H1 (cell line): Measurements from ENCODE around the gene NOS1AP. TPM values are rescaled to one million over a fixed set of nuclear protein-coding genes. Genes with fewer than 3 reads are reported as not detected.

Source experiments
- CTCF ChIA-PET: fragments of 300-600 bp; sonication (Branson Sonifier 250); formaldehyde crosslinking; loops from one replicate; lab custom pipeline; 2021; ENCODE audit not compliant: partially characterized antibody; lab: Charles Lee
- POLR2A ChIA-PET: fragments of 300-600 bp; sonication (Branson Sonifier 250); formaldehyde crosslinking; loops from one replicate; lab custom pipeline; 2021; ENCODE audit warnings: inconsistent platforms; ENCODE audit not compliant: partially characterized antibody; lab: Charles Lee
- DNase-seq, 2 experiments: peaks; one replicate each; pipeline versions ENCODE4 v3.0.0 to v3.0.0-alpha.2; 2010 to 2022; ENCODE audit warnings: low spot score in 2 of 2, low read depth in 1 of 2, mixed read lengths in 1 of 2
- FAIRE-seq: peaks from 2 replicates; lab custom pipeline; 2011; peaks lifted over from hg19 to GRCh38; lab: Jason Lieb, UNC
- H2AFZ ChIP-seq: 2 replicates; pipeline ENCODE4 v1.8.1; 2012; ENCODE audit warnings: low read length, inconsistent platforms
- H2AK5ac ChIP-seq: 2 replicates; pipeline ENCODE4 v1.6.1; 2013; ENCODE audit warnings: low read depth, low read length
- H2BK120ac ChIP-seq: replicated peaks from 2 replicates; pipeline ENCODE3; 2013; ENCODE audit warnings: low read depth, low read length, inconsistent platforms
- H2BK12ac ChIP-seq: 2 replicates; pipeline ENCODE4 v1.6.1; 2013; ENCODE audit warnings: low read depth, low read length
- H2BK15ac ChIP-seq: 2 replicates; pipeline ENCODE4 v1.6.1; 2013; ENCODE audit warnings: low read length
- H2BK20ac ChIP-seq: 2 replicates; pipeline ENCODE4 v1.6.1; 2013; ENCODE audit warnings: low read length
- H2BK5ac ChIP-seq: 2 replicates; pipeline ENCODE4 v1.6.1; 2013; ENCODE audit warnings: low read depth, low read length
- H3K14ac ChIP-seq: 2 replicates; pipeline ENCODE4 v1.6.1; 2013; ENCODE audit warnings: inconsistent platforms; ENCODE audit not compliant: insufficient read length
- H3K18ac ChIP-seq: 2 replicates; pipeline ENCODE4 v1.6.1; 2013; ENCODE audit warnings: low read length; ENCODE audit errors: extremely low read depth
- H3K23ac ChIP-seq: 2 replicates; pipeline ENCODE4 v1.6.1; 2013; ENCODE audit warnings: inconsistent platforms; ENCODE audit not compliant: insufficient read length
- H3K23me2 ChIP-seq: 2 replicates; pipeline ENCODE4 v1.6.1; 2013; ENCODE audit warnings: low read depth, low read length
- H3K27ac ChIP-seq: 2 replicates; pipeline ENCODE4 v1.6.1; 2011; ENCODE audit warnings: low read depth, low read length, inconsistent platforms
- H3K27me3 ChIP-seq, 4 experiments: replicated peaks in 1 of 4; 1 replicate in 1 of 4; 2 replicates in 3 of 4; pipeline versions ENCODE4 v1.6.1 to v1.8.1; 2011 to 2013; ENCODE audit warnings: low read length in 3 of 4, mild to moderate bottlenecking in 3 of 4, inconsistent platforms in 2 of 4, mixed read lengths in 2 of 4, moderate library complexity in 1 of 4; ENCODE audit not compliant: control insufficient read depth in 3 of 4, insufficient read depth in 3 of 4; ENCODE audit errors: extremely low read depth in 1 of 4
- H3K36me3 ChIP-seq, 4 experiments: 2 replicates each; pipeline versions ENCODE4 v1.6.1 to v1.8.1; 2011 to 2013; ENCODE audit warnings: mild to moderate bottlenecking in 4 of 4, low read length in 3 of 4, moderate library complexity in 2 of 4, control low read depth in 1 of 4, inconsistent platforms in 1 of 4; ENCODE audit not compliant: insufficient read depth in 4 of 4, control insufficient read depth in 2 of 4
- H3K4ac ChIP-seq: replicated peaks from 2 replicates; pipeline ENCODE3; 2013; ENCODE audit warnings: low read length, low read depth, mixed read lengths, inconsistent platforms; ENCODE audit not compliant: insufficient read length
- H3K4me1 ChIP-seq, 4 experiments: replicated peaks in 1 of 4; 1 replicate in 1 of 4; 2 replicates in 3 of 4; pipeline versions ENCODE4 v1.6.1 to v1.8.1; 2011 to 2013; ENCODE audit warnings: low read length in 3 of 4, inconsistent platforms in 2 of 4, mixed read lengths in 1 of 4; ENCODE audit not compliant: insufficient read depth in 4 of 4, control insufficient read depth in 3 of 4
- H3K4me2 ChIP-seq, 2 experiments: 2 replicates each; pipeline versions ENCODE4 v1.6.1 to v1.8.1; 2011 to 2013; ENCODE audit warnings: low read depth in 2 of 2, low read length in 2 of 2, control low read depth in 1 of 2, inconsistent platforms in 1 of 2, mild to moderate bottlenecking in 1 of 2; ENCODE audit not compliant: insufficient read depth in 1 of 2
- H3K4me3 ChIP-seq, 4 experiments: fragments of 200-600, 300-600 bp in 1 of 4; sonication (generic), shearing (Covaris generic), sonication (Bioruptor Twin) in 1 of 4; 2 replicates each; pipeline versions ENCODE4 v1.5.1 to v1.8.1; 2011 to 2016; ENCODE audit warnings: low read length in 4 of 4, low read depth in 3 of 4, control low read depth in 2 of 4, inconsistent platforms in 2 of 4, mild to moderate bottlenecking in 2 of 4, mixed read lengths in 1 of 4, moderate library complexity in 1 of 4; ENCODE audit not compliant: insufficient read depth in 2 of 4; ENCODE audit errors: extremely low read depth in 1 of 4
- H3K56ac ChIP-seq: replicated peaks from 2 replicates; pipeline ENCODE3; 2013; ENCODE audit warnings: low read depth, mild to moderate bottlenecking, mixed read lengths, low read length, inconsistent platforms; ENCODE audit not compliant: insufficient read length
- H3K79me1 ChIP-seq: 2 replicates; pipeline ENCODE4 v1.6.1; 2013; ENCODE audit warnings: low read depth, low read length, control low read depth
- H3K79me2 ChIP-seq, 2 experiments: 2 replicates each; pipeline versions ENCODE4 v1.6.1 to v1.8.1; 2012 to 2013; ENCODE audit warnings: low read length in 2 of 2, mild to moderate bottlenecking in 2 of 2, inconsistent platforms in 1 of 2; ENCODE audit not compliant: insufficient read depth in 2 of 2, control insufficient read depth in 1 of 2
- H3K9ac ChIP-seq, 4 experiments: replicated peaks in 1 of 4; 1 replicate in 1 of 4; 2 replicates in 3 of 4; pipeline versions ENCODE4 v1.6.1 to v1.8.1; 2011 to 2013; ENCODE audit warnings: low read depth in 3 of 4, low read length in 3 of 4, control low read depth in 2 of 4, mild to moderate bottlenecking in 2 of 4, moderate library complexity in 2 of 4, inconsistent platforms in 1 of 4; ENCODE audit errors: extremely low read depth in 1 of 4
- H3K9me3 ChIP-seq, 2 experiments: 2 replicates each; pipeline versions ENCODE4 v1.6.1 to v1.8.1; 2012 to 2013; ENCODE audit warnings: mild to moderate bottlenecking in 2 of 2, moderate library complexity in 2 of 2, control low read depth in 1 of 2, inconsistent platforms in 1 of 2, low read depth in 1 of 2, low read length in 1 of 2, mixed read lengths in 1 of 2; ENCODE audit not compliant: insufficient read depth in 2 of 2
- H4K20me1 ChIP-seq, 2 experiments: replicated peaks in 1 of 2; 2 replicates each; pipeline versions ENCODE3 to v1.8.1; 2011 to 2013; ENCODE audit warnings: inconsistent platforms in 2 of 2, low read length in 2 of 2, mild to moderate bottlenecking in 1 of 2; ENCODE audit not compliant: insufficient read depth in 2 of 2, control insufficient read depth in 1 of 2
- H4K5ac ChIP-seq: 2 replicates; pipeline ENCODE4 v1.6.1; 2013; ENCODE audit warnings: low read length, low read depth, mixed read lengths, inconsistent platforms; ENCODE audit not compliant: insufficient read length
- H4K8ac ChIP-seq: 2 replicates; pipeline ENCODE4 v1.8.0; 2013; ENCODE audit warnings: mild to moderate bottlenecking, moderate library complexity, low read length, inconsistent platforms; ENCODE audit not compliant: insufficient read depth; ENCODE audit errors: extremely low read depth
- H4K91ac ChIP-seq: replicated peaks from 2 replicates; pipeline ENCODE3; 2013; ENCODE audit warnings: low read length, mixed read lengths, inconsistent platforms; ENCODE audit not compliant: insufficient read length
- CBX5 ChIP-seq: fragments of 300-800, 300-1000 bp; sonication (generic); IDR thresholded peaks from 2 replicates; pipeline ENCODE4 v1.7.1; 2016; ENCODE audit warnings: antibody characterized with exemption, low read length, low read depth
- CBX8 ChIP-seq: fragments of 300-800, 300-1000 bp; sonication (generic); IDR thresholded peaks from 2 replicates; pipeline ENCODE4 v1.7.1; 2016; ENCODE audit warnings: low read depth, low read length, borderline replicate concordance
- CEBPB ChIP-seq: IDR thresholded peaks from 2 replicates; pipeline ENCODE4 v1.6.1; 2012; ENCODE audit warnings: low read depth, low read length
- CHD2 ChIP-seq: IDR thresholded peaks from 2 replicates; pipeline ENCODE4 v1.6.1; 2012; ENCODE audit warnings: low read length, improper control_type of control experiment
- CREB1 ChIP-seq: IDR thresholded peaks from 2 replicates; pipeline ENCODE4 v1.6.1; 2012; ENCODE audit warnings: inconsistent platforms
- CTBP2 ChIP-seq: IDR thresholded peaks from 2 replicates; pipeline ENCODE4 v1.7.0; 2011; ENCODE audit warnings: borderline replicate concordance, mild to moderate bottlenecking, moderate library complexity, mixed read lengths, low read length; ENCODE audit not compliant: insufficient read depth, insufficient read length
- GABPA ChIP-seq: IDR thresholded peaks from 2 replicates; pipeline ENCODE4 v1.6.1; 2011; ENCODE audit warnings: mild to moderate bottlenecking, low read length, moderate library complexity, borderline replicate concordance; ENCODE audit not compliant: insufficient read depth
- HDAC2 ChIP-seq, 2 experiments: fragments of 300-600 bp in 1 of 2; sonication (generic) in 1 of 2; IDR thresholded peaks; 2 replicates each; pipeline ENCODE4 v1.6.1; 2011 to 2012; ENCODE audit warnings: low read depth in 2 of 2, low read length in 2 of 2, mild to moderate bottlenecking in 2 of 2, moderate library complexity in 2 of 2, borderline replicate concordance in 1 of 2, inconsistent platforms in 1 of 2
- PHF8 ChIP-seq: fragments of 200-600 bp; sonication (generic); conservative IDR thresholded peaks from 2 replicates; pipeline ENCODE4 v1.7.1; 2012; ENCODE audit warnings: low read depth, mild to moderate bottlenecking, inconsistent platforms, low read length, moderate library complexity
- POLR2AphosphoS5 ChIP-seq: IDR thresholded peaks from 2 replicates; pipeline ENCODE4 v1.6.1; 2011; ENCODE audit warnings: low read depth, low read length
- RFX5 ChIP-seq: IDR thresholded peaks from 2 replicates; pipeline ENCODE4 v1.6.1; 2011; ENCODE audit warnings: low read depth, low read length, improper control_type of control experiment, borderline replicate concordance
- SAP30 ChIP-seq: fragments of 300-600 bp; sonication (generic); IDR thresholded peaks from 2 replicates; pipeline ENCODE4 v1.7.1; 2012; ENCODE audit warnings: low read length, moderate library complexity, mild to moderate bottlenecking, inconsistent platforms; ENCODE audit not compliant: insufficient read depth, insufficient replicate concordance
- SP4 ChIP-seq: IDR thresholded peaks from 2 replicates; pipeline ENCODE4 v1.6.1; 2012; ENCODE audit warnings: low read length, inconsistent platforms
- SUZ12 ChIP-seq: fragments of 200-600 bp; sonication (generic); IDR thresholded peaks from 2 replicates; pipeline ENCODE4 v1.6.1; 2012; ENCODE audit warnings: mild to moderate bottlenecking, inconsistent platforms, low read length, moderate library complexity, mixed read lengths
- TAF1 ChIP-seq: IDR thresholded peaks from 2 replicates; pipeline ENCODE4 v1.6.1; 2011; ENCODE audit warnings: mild to moderate bottlenecking, low read depth, low read length
- WGBS, 2 experiments: shearing (Covaris generic) in 1 of 2; methylation state at CpG; one replicate each; pipeline versions ENCODE4 v1.1.6 to v1.1.7; 2013 to 2015; ENCODE audit warnings: low lambda C conversion rate in 2 of 2, mixed read lengths in 2 of 2, inconsistent platforms in 1 of 2, low coverage in 1 of 2, missing lambda C conversion rate in 1 of 2; ENCODE audit not compliant: insufficient replicate concordance in 2 of 2, insufficient coverage in 1 of 2, insufficient read length in 1 of 2; ENCODE audit errors: extremely low coverage in 1 of 2, missing lambda C conversion rate in 1 of 2; 5-methylcytosine and 5-hydroxymethylcytosine counted together
- polyA plus RNA-seq, 7 experiments: library from polyadenylated mRNA; depleted of rRNA in 3 of 7; stranded (reverse) in 5 of 7; unstranded in 2 of 7; fragments of >200 nt in 5 of 7; fragments of 200-250 nt in 2 of 7; gene quantifications; 1 replicate in 5 of 7; 2 replicates in 1 of 7; 4 replicates in 1 of 7; pipeline versions ENCODE4 v1.2.1 to v1.2.3, GENCODE V29; 2011 to 2013; ENCODE audit warnings: missing spikeins in 2 of 7, mixed read lengths in 2 of 7
- total RNA-seq: library from RNA; stranded (reverse); fragmentation: NEBNext Ultra II Directional; extraction: Animal tissue kit (Norgen Biotek cat#: 25700); gene quantifications from 2 replicates; pipeline ENCODE4 v1.2.1, GENCODE V29; 2021

Gene NOS1AP
- total and polyA plus RNA-seq, 2 of the 8 experiments (the other 6 are each of a cell fraction or from before 2014, with no cell fraction given): 2.4 to 12.1 TPM

DNA sequence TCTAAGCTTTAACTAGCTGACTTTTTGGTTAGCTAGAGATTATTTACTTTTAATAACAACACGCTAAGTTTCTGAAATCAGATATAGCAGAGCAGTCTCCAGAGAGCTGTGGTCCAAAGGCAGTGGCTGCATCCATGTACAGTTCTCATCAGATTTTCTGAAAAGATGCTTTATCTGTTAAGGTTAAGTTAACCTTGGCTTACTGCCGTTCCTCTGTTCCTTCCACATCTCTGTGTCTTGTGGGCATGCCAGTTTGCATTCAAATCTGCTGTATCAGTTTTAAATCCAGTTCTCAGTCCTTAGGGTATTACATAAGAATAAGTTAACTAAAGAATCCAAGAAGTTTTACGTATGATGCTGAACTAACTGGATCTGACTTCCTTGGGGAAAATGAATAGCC, 260.3 kb downstream of the NOS1AP start:
- Histone ChIP-seq H2BK12ac (no peak overlapping the region), H4K5ac (no peak overlapping the region), H3K18ac (no peak overlapping the region), H3K23me2 (no peaks in the 10 kb centered on the region), H3K4me2 (no peak overlapping the region), H3K27me3 (no peaks in the 10 kb centered on the region), H4K91ac (no peak overlapping the region), H3K36me3 (no peaks in the 10 kb centered on the region), H2AK5ac (no peak overlapping the region), H3K14ac (no peak overlapping the region), H2BK5ac (no peak overlapping the region), H3K23ac (no peak overlapping the region), H4K8ac (no peak overlapping the region), H3K56ac (no peak overlapping the region), H3K9me3 (no peaks in the 10 kb centered on the region), H3K27ac (no peak overlapping the region), H3K4me3 (no peak overlapping the region), H3K79me1 (no peaks in the 10 kb centered on the region), H2AFZ (no peak overlapping the region), H3K4me1 (no peaks in the 10 kb centered on the region), H3K4ac (no peak overlapping the region), H4K20me1 (no peaks in the 10 kb centered on the region), H2BK15ac (no peak overlapping the region), H2BK20ac (no peak overlapping the region), H3K9ac (no peak overlapping the region), H2BK120ac (no peak overlapping the region), H3K79me2 (no peaks in the 10 kb centered on the region)
- POLR2A ChIA-PET: no interaction called here
- FAIRE-seq (no peak), DNase-seq (no peak)
- WGBS, 2 experiments: 81% methylated on average over 3 of the region's 3 CpGs; no CpG with 5 or more reads in 1 of the 2 experiments
- CTCF ChIA-PET: interaction anchor here (0.6 kb wide), 1 partner anchor 474 kb away, joined by 4 read pairs; no protein-coding TSS in a partner anchor
- TF ChIP-seq HDAC2 (IDR thresholded peaks at IDR 0.05; ENCODE audit: borderline replicate concordance in 1 of 2, low read depth in 2 of 2, low read length in 2 of 2) (no peak), CBX8 (no peak), CTBP2 (no peak), SUZ12 (no peak), CREB1 (no peak), PHF8 (no peak), CBX5 (no peak), SAP30 (no peak), SP4 (no peak), TAF1 (no peak), CHD2 (no peak), POLR2AphosphoS5 (no peak), CEBPB (no peak), RFX5 (no peak), GABPA (no peak)
